Smooth muscle cell (in vitro differentiated cells): ENCODE data around the gene FIGLA. TPM values are rescaled to one million over a fixed set of nuclear protein-coding genes. Genes with fewer than 3 reads are reported as not detected.

Source experiments
- DNase-seq: peaks from one replicate; lab custom pipeline; 2025; ENCODE audit not compliant: unreplicated experiment; lab: John Stamatoyannopoulos, UW
- H2AFZ ChIP-seq: fragments of 200-600 bp; sonication (generic); 2 replicates; pipeline ENCODE4 v1.6.0; 2016; ENCODE audit warnings: antibody characterized with exemption, low read depth, mild to moderate bottlenecking
- H3F3A ChIP-seq: fragments of 200-600 bp; sonication (generic); 2 replicates; pipeline ENCODE4 v1.6.0; 2017; ENCODE audit warnings: antibody characterized with exemption, low read depth
- H3K27ac ChIP-seq: fragments of 200-600 bp; sonication (generic); 2 replicates; pipeline ENCODE4 v1.5.1; 2016; ENCODE audit warnings: low read depth, mild to moderate bottlenecking
- H3K27me3 ChIP-seq: fragments of 200-600 bp; sonication (generic); 2 replicates; pipeline ENCODE4 v1.6.1; 2016; ENCODE audit warnings: low read depth, mild to moderate bottlenecking
- H3K36me3 ChIP-seq: fragments of 200-600 bp; sonication (generic); 2 replicates; pipeline ENCODE4 v1.5.1; 2016; ENCODE audit warnings: low read depth
- H3K4me1 ChIP-seq: fragments of 200-600 bp; sonication (generic); 2 replicates; pipeline ENCODE4 v1.5.1; 2016; ENCODE audit warnings: low read depth
- H3K4me2 ChIP-seq: fragments of 200-600 bp; sonication (generic); 2 replicates; pipeline ENCODE4 v1.6.0; 2016; ENCODE audit warnings: mild to moderate bottlenecking
- H3K4me3 ChIP-seq: fragments of 200-600 bp; sonication (generic); 2 replicates; pipeline ENCODE4 v1.5.1; 2016; ENCODE audit warnings: mild to moderate bottlenecking
- H3K79me2 ChIP-seq: fragments of 200-600 bp; sonication (generic); 2 replicates; pipeline ENCODE4 v1.6.0; 2016; ENCODE audit warnings: low read depth, mild to moderate bottlenecking
- H3K9ac ChIP-seq: fragments of 200-600 bp; sonication (generic); 2 replicates; pipeline ENCODE4 v1.6.0; 2016; ENCODE audit warnings: low read depth
- H3K9me3 ChIP-seq: fragments of 200-600 bp; sonication (generic); replicated peaks from 2 replicates; pipeline ENCODE4 v1.5.1; 2016; ENCODE audit warnings: low read depth
- H4K20me1 ChIP-seq: fragments of 200-600 bp; sonication (generic); 2 replicates; pipeline ENCODE4 v1.6.0; 2016; ENCODE audit warnings: low read depth
- CTCF ChIP-seq: fragments of 200-600 bp; sonication (generic); IDR thresholded peaks from 2 replicates; pipeline ENCODE4 v1.5.1; 2017; ENCODE audit warnings: borderline replicate concordance, mild to moderate bottlenecking, antibody characterized with exemption; ENCODE audit not compliant: insufficient read depth, poor library complexity, severe bottlenecking
- WGBS: methylation state at CpG from one replicate; pipeline ENCODE4 v1.1.7; 2016; ENCODE audit warnings: low lambda C conversion rate; 5-methylcytosine and 5-hydroxymethylcytosine counted together
- polyA plus RNA-seq: library from polyadenylated mRNA; unstranded; fragments of >200 nt; fragmentation: Nextera tagmentation; extraction: Ambion mirVana; gene quantifications from 2 replicates; pipeline ENCODE4 v1.2.1, GENCODE V29; 2016
- total RNA-seq: library from RNA; depleted of rRNA; stranded (reverse); fragments of >200 nt; gene quantifications from 2 replicates; pipeline ENCODE4 v1.2.3, GENCODE V29; 2014

The FIGLA gene
- total and polyA plus RNA-seq, 2 experiments from 2014 or later: not detected

- no peak overlapping the region for H3K27ac ChIP-seq
- 88% methylated on average over 6 of the region's 6 CpGs for WGBS
- no peaks in the 10 kb centered on the region for H4K20me1 ChIP-seq
- H3K9me3 ChIP-seq: no peaks in the 10 kb centered on the region
- no peak for DNase-seq
- no peak overlapping the region for H3K9ac ChIP-seq
- H3F3A ChIP-seq: no peaks in the 10 kb centered on the region
- no peaks in the 10 kb centered on the region for H3K4me1 ChIP-seq
- H3K4me3 ChIP-seq: no peak overlapping the region
- H3K36me3 ChIP-seq: no peaks in the 10 kb centered on the region
- no peaks in the 10 kb centered on the region for H3K79me2 ChIP-seq
- no peak for TF ChIP-seq CTCF
- peaks cover 9% of the 10 kb centered on the region for H3K27me3 ChIP-seq
- no peak overlapping the region for H3K4me2 ChIP-seq
- no peak overlapping the region for H2AFZ ChIP-seq
Measured at GRCh38 chr2:70831861-70832260, 41.4 kb upstream of the FIGLA start.

- no peak overlapping the region for H3K4me2 ChIP-seq
- no peaks in the 10 kb centered on the region for H3K79me2 ChIP-seq
- TF ChIP-seq CTCF: no peak
- no peaks in the 10 kb centered on the region for H4K20me1 ChIP-seq
- H3K27me3 ChIP-seq: peaks cover 12% of the 10 kb centered on the region
- no peak overlapping the region for H3K9ac ChIP-seq
- H3K4me3 ChIP-seq: no peak overlapping the region
- H3K9me3 ChIP-seq: no peaks in the 10 kb centered on the region
- WGBS: 76% methylated on average over 5 of the region's 5 CpGs
- H3F3A ChIP-seq: no peaks in the 10 kb centered on the region
- no peaks in the 10 kb centered on the region for H3K4me1 ChIP-seq
- H3K36me3 ChIP-seq: no peaks in the 10 kb centered on the region
- no peak overlapping the region for H3K27ac ChIP-seq
- DNase-seq: no peak
- H2AFZ ChIP-seq: no peak overlapping the region
Measured at GRCh38 chr2:70830366-70830765, 39.9 kb upstream of the FIGLA start.

GRCh38 chr2:70829916-70830315, 39.5 kb upstream of the FIGLA start:
- H3K4me3 ChIP-seq: no peak overlapping the region
- no peaks in the 10 kb centered on the region for H4K20me1 ChIP-seq
- H3K27me3 ChIP-seq: peaks cover 12% of the 10 kb centered on the region
- no peak for DNase-seq
- H3F3A ChIP-seq: no peaks in the 10 kb centered on the region
- no peak overlapping the region for H3K9ac ChIP-seq
- no peaks in the 10 kb centered on the region for H3K4me1 ChIP-seq
- H3K4me2 ChIP-seq: no peak overlapping the region
- H3K36me3 ChIP-seq: no peaks in the 10 kb centered on the region
- H3K27ac ChIP-seq: no peak overlapping the region
- no peak for TF ChIP-seq CTCF
- H3K79me2 ChIP-seq: no peaks in the 10 kb centered on the region
- H2AFZ ChIP-seq: no peak overlapping the region
- WGBS: 84% methylated on average over 1 of the region's 1 CpG
- H3K9me3 ChIP-seq: no peaks in the 10 kb centered on the region
